IMR-90 (cell line): ENCODE results near the gene NEK6. TPM values are rescaled to one million over a fixed set of nuclear protein-coding genes. Genes with fewer than 3 reads are reported as not detected.

ENCODE experiments used
- ATAC-seq: fragments of 200-7000 bp; cut with Tn5 transposase; 2 replicates; pipeline ENCODE4 v1.9.1; 2020; ENCODE audit warnings: low read depth, mild to moderate bottlenecking, moderate library complexity
- BruUV-seq: library from RNA; stranded (reverse); fragments of 400-500 nt; replicated peaks from 2 replicates; lab custom pipeline; 2021; lab: Mats Ljungman, UMichigan
- CTCF ChIA-PET: fragments of 300-600 bp; formaldehyde crosslinking; extraction: SDS; loops from one replicate; lab custom pipeline; 2021; ENCODE audit warnings: antibody characterized with exemption; lab: Yijun Ruan, JAX
- POLR2A ChIA-PET: fragments of 300-600 bp; sonication (Branson Sonifier 250); formaldehyde crosslinking; loops from one replicate; lab custom pipeline; 2022; ENCODE audit warnings: antibody characterized with exemption; ENCODE audit not compliant: unreplicated experiment; lab: Charles Lee
- DNase-seq: peaks from one replicate; pipeline ENCODE4 v3.0.0; 2013
- H2AFZ ChIP-seq: replicated peaks from 2 replicates; pipeline ENCODE3; 2013; ENCODE audit warnings: low read length, mild to moderate bottlenecking; ENCODE audit not compliant: poor library complexity
- H2AK5ac ChIP-seq: 2 replicates; pipeline ENCODE4 v1.6.1; 2013; ENCODE audit warnings: low read depth, low read length, inconsistent platforms
- H2AK9ac ChIP-seq: replicated peaks from 2 replicates; pipeline ENCODE3; 2013; ENCODE audit warnings: mild to moderate bottlenecking, low read depth, low read length, moderate library complexity; ENCODE audit not compliant: poor library complexity
- H2BK120ac ChIP-seq: 2 replicates; pipeline ENCODE4 v1.6.1; 2013; ENCODE audit warnings: low read depth, low read length, inconsistent platforms
- H2BK15ac ChIP-seq: 3 replicates; pipeline ENCODE4 v1.6.1; 2013; ENCODE audit warnings: low read depth, low read length, inconsistent platforms
- H2BK20ac ChIP-seq: 2 replicates; pipeline ENCODE4 v1.6.1; 2013; ENCODE audit warnings: low read depth, mild to moderate bottlenecking, inconsistent platforms, low read length, moderate library complexity
- H2BK5ac ChIP-seq: 2 replicates; pipeline ENCODE4 v1.6.1; 2013; ENCODE audit warnings: mild to moderate bottlenecking, low read depth, low read length, inconsistent platforms; ENCODE audit not compliant: poor library complexity, severe bottlenecking
- H3K14ac ChIP-seq: replicated peaks from 2 replicates; pipeline ENCODE4 v1.6.1; 2013; ENCODE audit warnings: low read depth, low read length, inconsistent platforms
- H3K18ac ChIP-seq: 2 replicates; pipeline ENCODE4 v1.6.1; 2013; ENCODE audit warnings: low read depth, low read length, control low read depth
- H3K23ac ChIP-seq: 2 replicates; pipeline ENCODE4 v1.6.1; 2013; ENCODE audit warnings: low read depth, low read length, inconsistent platforms
- H3K27ac ChIP-seq: 2 replicates; pipeline ENCODE4 v1.5.1; 2013; ENCODE audit warnings: mild to moderate bottlenecking, control low read depth, low read length; ENCODE audit not compliant: insufficient read depth
- H3K27me3 ChIP-seq: 2 replicates; pipeline ENCODE4 v1.6.1; 2013; ENCODE audit warnings: low read length; ENCODE audit not compliant: control insufficient read depth, insufficient read depth
- H3K36me3 ChIP-seq: 2 replicates; pipeline ENCODE4 v1.6.1; 2013; ENCODE audit warnings: low read length, mixed read lengths; ENCODE audit not compliant: control insufficient read depth, insufficient read depth
- H3K4ac ChIP-seq: 2 replicates; pipeline ENCODE4 v1.6.1; 2013; ENCODE audit warnings: low read depth, low read length, inconsistent platforms
- H3K4me1 ChIP-seq: 2 replicates; pipeline ENCODE4 v1.6.1; 2013; ENCODE audit warnings: low read length, mixed read lengths; ENCODE audit not compliant: control insufficient read depth, insufficient read depth
- H3K4me2 ChIP-seq: 2 replicates; pipeline ENCODE4 v1.6.1; 2013; ENCODE audit warnings: low read depth, mild to moderate bottlenecking, control low read depth, low read length, moderate library complexity
- H3K4me3 ChIP-seq: 2 replicates; pipeline ENCODE4 v1.5.1; 2013; ENCODE audit warnings: low read depth, mild to moderate bottlenecking, control low read depth, low read length, moderate library complexity; ENCODE audit not compliant: insufficient read depth
- H3K56ac ChIP-seq: 2 replicates; pipeline ENCODE4 v1.6.1; 2013; ENCODE audit warnings: low read length, inconsistent platforms; ENCODE audit not compliant: insufficient read depth; ENCODE audit errors: extremely low read depth
- H3K79me1 ChIP-seq, 2 experiments: 2 replicates each; pipeline ENCODE4 v1.6.1; 2013; ENCODE audit warnings: low read length in 2 of 2, inconsistent platforms in 1 of 2, low read depth in 1 of 2
- H3K9ac ChIP-seq: 2 replicates; pipeline ENCODE4 v1.6.1; 2013; ENCODE audit warnings: low read depth, low read length, control low read depth
- H3K9me1 ChIP-seq: 2 replicates; pipeline ENCODE4 v1.6.1; 2013; ENCODE audit warnings: low read length, inconsistent platforms; ENCODE audit not compliant: insufficient read depth
- H3K9me3 ChIP-seq: 2 replicates; pipeline ENCODE4 v1.6.1; 2013; ENCODE audit warnings: low read length; ENCODE audit not compliant: control insufficient read depth, insufficient read depth
- H4K20me1 ChIP-seq: 2 replicates; pipeline ENCODE4 v1.6.1; 2013; ENCODE audit warnings: low read length, inconsistent platforms; ENCODE audit not compliant: insufficient read depth
- H4K5ac ChIP-seq: 2 replicates; pipeline ENCODE4 v1.6.1; 2013; ENCODE audit warnings: mild to moderate bottlenecking, low read depth, low read length, control low read depth
- H4K8ac ChIP-seq, 2 experiments: 2 replicates each; pipeline ENCODE4 v1.6.1; 2013; ENCODE audit warnings: low read depth in 2 of 2, low read length in 2 of 2, control low read depth in 1 of 2, inconsistent platforms in 1 of 2
- H4K91ac ChIP-seq: 2 replicates; pipeline ENCODE4 v1.6.1; 2013; ENCODE audit warnings: low read depth, low read length, inconsistent platforms; ENCODE audit not compliant: insufficient read depth
- CEBPB ChIP-seq: IDR thresholded peaks from 2 replicates; pipeline ENCODE4 v1.6.1; 2012; ENCODE audit warnings: low read depth, low read length, improper control_type of control experiment
- CTCF ChIP-seq: conservative IDR thresholded peaks from 2 replicates; pipeline ENCODE4 v1.5.1; 2012; ENCODE audit warnings: mild to moderate bottlenecking, low read depth, low read length, improper control_type of control experiment
- ELK1 ChIP-seq: fragments of 150-350 bp; IDR thresholded peaks from 2 replicates; pipeline ENCODE4 v1.6.1; 2016; ENCODE audit warnings: low read depth, mild to moderate bottlenecking, low read length, moderate library complexity, borderline replicate concordance
- FOS ChIP-seq: fragments of 150-350 bp; IDR thresholded peaks from 2 replicates; pipeline ENCODE4 v1.6.1; 2016; ENCODE audit warnings: low read depth, low read length
- MAFK ChIP-seq: IDR thresholded peaks from 2 replicates; pipeline ENCODE4 v1.6.1; 2012; ENCODE audit warnings: low read depth, low read length, improper control_type of control experiment
- MXI1 ChIP-seq: IDR thresholded peaks from 2 replicates; pipeline ENCODE4 v1.6.1; 2012; ENCODE audit warnings: low read depth, mild to moderate bottlenecking, low read length, moderate library complexity, borderline replicate concordance
- POLR2A ChIP-seq: IDR thresholded peaks from 2 replicates; pipeline ENCODE4 v1.6.1; 2012; ENCODE audit warnings: mild to moderate bottlenecking, low read depth, low read length
- RAD21 ChIP-seq: IDR thresholded peaks from 2 replicates; pipeline ENCODE4 v1.6.1; 2012; ENCODE audit warnings: low read length, improper control_type of control experiment
- RFX5 ChIP-seq: IDR thresholded peaks from 2 replicates; pipeline ENCODE4 v1.8.0; 2012; ENCODE audit warnings: low read depth, mild to moderate bottlenecking, low read length, moderate library complexity
- SMC3 ChIP-seq: fragments of 150-350 bp; IDR thresholded peaks from 2 replicates; pipeline ENCODE4 v1.6.1; 2016; ENCODE audit warnings: low read depth, mild to moderate bottlenecking, antibody characterized with exemption, low read length, moderate library complexity
- USF2 ChIP-seq: fragments of 150-350 bp; IDR thresholded peaks from 2 replicates; pipeline ENCODE4 v1.6.1; 2017; ENCODE audit warnings: mild to moderate bottlenecking, antibody characterized with exemption, low read length, low read depth
- WGBS, 2 experiments: methylation state at CpG; one replicate each; pipeline versions ENCODE4 v1.1.5 to v1.1.7; 2013; ENCODE audit warnings: missing lambda C conversion rate in 2 of 2; ENCODE audit not compliant: insufficient read length in 1 of 2; ENCODE audit errors: extremely low coverage in 2 of 2; 5-methylcytosine and 5-hydroxymethylcytosine counted together
- dilution Hi-C: fragments of 300-500 bp; cut with HindIII; formaldehyde crosslinking; loops from one replicate; pipeline ENCODE4 v1.14.3; 2018; ENCODE audit warnings: low sequenced_read_pairs; ENCODE audit not compliant: unreplicated experiment
- in situ Hi-C: fragments of 300-500 bp; cut with MboI; formaldehyde crosslinking; loops from 3 replicates; pipeline ENCODE4 v1.14.3; 2019; ENCODE audit warnings: low sequenced_read_pairs, inconsistent platforms, mixed read lengths
- intact Hi-C: fragments of 100-400 bp; cut with micrococcal nuclease; formaldehyde crosslinking; loops from 2 replicates; pipeline ENCODE4 v1.10.0; 2022
- polyA plus RNA-seq, 3 experiments: library from polyadenylated mRNA; depleted of rRNA; stranded (reverse); fragments of >200 nt; gene quantifications; 2 replicates each; pipeline ENCODE4 v1.2.3, GENCODE V29; 2012; ENCODE audit warnings: low replicate concordance in 1 of 3
- total RNA-seq: library from RNA; depleted of rRNA; stranded (reverse); fragments of >200 nt; gene quantifications from 2 replicates; pipeline ENCODE4 v1.2.3, GENCODE V29; 2012

NEK6 gene
- total and polyA plus RNA-seq, 2 of the 4 experiments (the other 2 are of a cell fraction), result 79.9 to 112 TPM

- no peak overlapping the region for H3K4me2 ChIP-seq
- H3K18ac ChIP-seq, result no peak overlapping the region
- H3K9ac ChIP-seq, result no peak overlapping the region
- in situ Hi-C loops (loop anchor here (10.0 to 25.0 kb wide), 2 partner anchors 777 to 909 kb away; no protein-coding TSS in a partner anchor), dilution Hi-C loops (no loop called here), intact Hi-C loops (no loop called here)
- H3K23ac ChIP-seq, result no peak overlapping the region
- H2AK5ac ChIP-seq, result no peak overlapping the region
- no peak overlapping the region for H3K4me3 ChIP-seq
- no peak overlapping the region for H2BK20ac ChIP-seq
- POLR2A ChIA-PET, result no interaction called here
- no peak overlapping the region for H3K4ac ChIP-seq
- H4K20me1 ChIP-seq, result peaks cover 4% of the 10 kb centered on the region; the same call in 1 of the 2 replicates
- no peak overlapping the region for H3K27ac ChIP-seq
- no peaks in the 10 kb centered on the region for H3K9me3 ChIP-seq
- 96% methylated on average over 5 of the region's 18 CpGs; no CpG with 5 or more reads in 1 of the 2 experiments for WGBS, 2 experiments
- peaks cover 70% of the 10 kb centered on the region for H3K36me3 ChIP-seq
- no TSS peak for BruUV-seq
- H3K56ac ChIP-seq, result no peak overlapping the region
- H2AFZ ChIP-seq, result no peak overlapping the region
- no peaks in the 10 kb centered on the region for H3K27me3 ChIP-seq
- peaks cover 11% of the 10 kb centered on the region for H3K9me1 ChIP-seq
- no peak overlapping the region for H3K14ac ChIP-seq
- H2BK15ac ChIP-seq, result no peak overlapping the region
- H4K5ac ChIP-seq, result no peak overlapping the region
- DNase-seq, result no peak
- H2AK9ac ChIP-seq, result no peak overlapping the region
- ATAC-seq, result no peak
- peaks cover 11% of the 10 kb centered on the region for H3K4me1 ChIP-seq
- H4K8ac ChIP-seq, result no peak overlapping the region
- no peak overlapping the region for H4K91ac ChIP-seq
- CTCF ChIA-PET, result no interaction called here
- H2BK5ac ChIP-seq, result no peak overlapping the region
- H3K79me1 ChIP-seq, result peaks cover 41 to 72% of the 10 kb centered on the region in 2 experiments
- no peak overlapping the region for H2BK120ac ChIP-seq
- no peak for TF ChIP-seq RFX5
- no peak for TF ChIP-seq USF2
- TF ChIP-seq RAD21, result no peak
- no peak for TF ChIP-seq FOS
- no peak for TF ChIP-seq POLR2A
- TF ChIP-seq MAFK, result no peak
- no peak for TF ChIP-seq MXI1
- no peak for TF ChIP-seq CTCF
- TF ChIP-seq SMC3, result no peak
- no peak for TF ChIP-seq CEBPB
- TF ChIP-seq ELK1, result no peak
Measured at GRCh38 chr9:124313940-124314339, 56.2 kb downstream of the NEK6 start.
